Measurements from ENCODE around the gene FPR1. TPM values are rescaled to one million over a fixed set of nuclear protein-coding genes. Genes with fewer than 3 reads are reported as not detected.
A peak's percentile ranks its signal among the peaks of the same experiment; 100 is the strongest.

Gene FPR1
- 0.49 TPM in 1 of 2 replicates, not detected in the other for total RNA-seq

GRCh38 chr19:51751655-51752054, at the start of gene FPR1:
Gene FPR1 (minus strand): TSS chr19:51751878. CDS start chr19:51746994, 4,884 bp downstream.
- no peak for TF ChIP-seq CTCF (IDR thresholded peaks at IDR 0.05)
- peak within 1 kb of the TSS; percentile 28 for H3K4me3 Mint-ChIP-seq
- ATAC-seq (ENCODE audit: low read depth) (peak; percentile 98), DNase-seq (no peak)
- H3K9me3 Mint-ChIP-seq, result peaks cover 6% of the 10 kb centered on the region
- H3K27ac Mint-ChIP-seq, result peak within 1 kb of the TSS; percentile 57
- no peaks in the 10 kb centered on the region for H3K36me3 Mint-ChIP-seq (ENCODE audit: low read depth)
- no peaks in the 10 kb centered on the region for H3K27me3 Mint-ChIP-seq
- H3K4me1 Mint-ChIP-seq, result peaks cover 12% of the 10 kb centered on the region
- ChIA-PET POLR2A (interaction anchor here (1.9 kb wide), 1 partner anchor 48 kb away, joined by 10 read pairs; no protein-coding TSS in a partner anchor), CTCF (interaction anchor here (0.7 kb wide), 1 partner anchor 95 kb away, joined by 3 read pairs; no protein-coding TSS in a partner anchor)
- intact Hi-C loops (cut with micrococcal nuclease), result no loop called here

GRCh38 chr19:51800473-51801244, 49.0 kb upstream of the FPR1 start:
- peaks cover 5% of the 10 kb centered on the region for H3K4me1 Mint-ChIP-seq

GRCh38 chr19:51799774-51800472, 48.2 kb upstream of the FPR1 start:
- peaks cover 3% of the 10 kb centered on the region for H3K27me3 Mint-ChIP-seq
- TF ChIP-seq CTCF (IDR thresholded peaks at IDR 0.05), result no peak
- H3K27ac Mint-ChIP-seq, result no peak overlapping the region
- H3K9me3 Mint-ChIP-seq, result peaks cover 5% of the 10 kb centered on the region
- no peak for DNase-seq
- ChIA-PET CTCF (no interaction called here), POLR2A (no interaction called here)
- intact Hi-C loops (cut with micrococcal nuclease), result no loop called here
- no peaks in the 10 kb centered on the region for H3K36me3 Mint-ChIP-seq (ENCODE audit: low read depth)
- no peak for ATAC-seq (ENCODE audit: low read depth)
- peaks cover 5% of the 10 kb centered on the region for H3K4me1 Mint-ChIP-seq
- H3K4me3 Mint-ChIP-seq, result no peak overlapping the region

More at GRCh38 chr19:51800473-51801244, 49.0 kb upstream of the FPR1 start:
- Mint-ChIP-seq H3K27ac (no peak overlapping the region), H3K27me3 (peaks cover 3% of the 10 kb centered on the region), H3K4me3 (no peak overlapping the region), H3K36me3 (ENCODE audit: low read depth) (no peaks in the 10 kb centered on the region), H3K9me3 (peaks cover 5% of the 10 kb centered on the region)
- no peak for TF ChIP-seq CTCF (IDR thresholded peaks at IDR 0.05)
- ChIA-PET CTCF (no interaction called here), POLR2A (no interaction called here)
- intact Hi-C loops (cut with micrococcal nuclease), result no loop called here
- no peak for ATAC-seq (ENCODE audit: low read depth)
- no peak for DNase-seq

GRCh38 chr19:51799034-51799773, 47.5 kb upstream of the FPR1 start:
- H3K4me1 Mint-ChIP-seq, result peaks cover 5% of the 10 kb centered on the region
- no peak for TF ChIP-seq CTCF (IDR thresholded peaks at IDR 0.05)
- H3K4me3 Mint-ChIP-seq, result no peak overlapping the region
- no peaks in the 10 kb centered on the region for H3K36me3 Mint-ChIP-seq (ENCODE audit: low read depth)
- no peak for ATAC-seq (ENCODE audit: low read depth)
- intact Hi-C loops (cut with micrococcal nuclease), result no loop called here
- DNase-seq, result no peak
- H3K27ac Mint-ChIP-seq, result no peak overlapping the region
- peaks cover 3% of the 10 kb centered on the region for H3K27me3 Mint-ChIP-seq
- POLR2A ChIA-PET, result no interaction called here
- peaks cover 5% of the 10 kb centered on the region for H3K9me3 Mint-ChIP-seq
- CTCF ChIA-PET, result no interaction called here

- no peak for ATAC-seq (ENCODE audit: low read depth)
Measured at GRCh38 chr19:51798062-51798461, 46.4 kb upstream of the FPR1 start.

More at GRCh38 chr19:51798062-51798461, 46.4 kb upstream of the FPR1 start:
- no peak for TF ChIP-seq CTCF (IDR thresholded peaks at IDR 0.05)
- H3K4me3 Mint-ChIP-seq, result no peak overlapping the region
- intact Hi-C loops (cut with micrococcal nuclease), result no loop called here
- DNase-seq, result no peak
- ChIA-PET CTCF (no interaction called here), POLR2A (no interaction called here)
- H3K36me3 Mint-ChIP-seq (ENCODE audit: low read depth), result no peaks in the 10 kb centered on the region
- no peak overlapping the region for H3K27ac Mint-ChIP-seq
- peaks cover 5% of the 10 kb centered on the region for H3K9me3 Mint-ChIP-seq
- no peaks in the 10 kb centered on the region for H3K4me1 Mint-ChIP-seq
- H3K27me3 Mint-ChIP-seq, result peaks cover 5% of the 10 kb centered on the region

Measured in activated B cell treated with CpG ODN at 0.5 μM for 24 hours (primary cell).